Gastrocnemius medialis (tissue), 4 donors: ENCODE results near the gene MDM2.

ENCODE experiments used
- CTCF ChIP-seq, 5 experiments: fragments of 450-650 bp in 3 of 5; fragments of 200-600 bp in 2 of 5; sonication (generic) in 2 of 5; IDR thresholded peaks in 4 of 5; conservative IDR thresholded peaks in 1 of 5; 1 replicate in 4 of 5; 2 replicates in 1 of 5; pipeline ENCODE4 v1.5.1; 2016 to 2019; ENCODE audit warnings: antibody characterized with exemption in 5 of 5, mild to moderate bottlenecking in 3 of 5, moderate library complexity in 3 of 5
- POLR2A ChIP-seq, 2 donors: fragments of 450-650 bp; IDR thresholded peaks; one replicate each; pipeline ENCODE4 v1.6.1; 2017; ENCODE audit warnings: antibody characterized with exemption in 2 of 2, mild to moderate bottlenecking in 2 of 2, moderate library complexity in 2 of 2

DNA sequence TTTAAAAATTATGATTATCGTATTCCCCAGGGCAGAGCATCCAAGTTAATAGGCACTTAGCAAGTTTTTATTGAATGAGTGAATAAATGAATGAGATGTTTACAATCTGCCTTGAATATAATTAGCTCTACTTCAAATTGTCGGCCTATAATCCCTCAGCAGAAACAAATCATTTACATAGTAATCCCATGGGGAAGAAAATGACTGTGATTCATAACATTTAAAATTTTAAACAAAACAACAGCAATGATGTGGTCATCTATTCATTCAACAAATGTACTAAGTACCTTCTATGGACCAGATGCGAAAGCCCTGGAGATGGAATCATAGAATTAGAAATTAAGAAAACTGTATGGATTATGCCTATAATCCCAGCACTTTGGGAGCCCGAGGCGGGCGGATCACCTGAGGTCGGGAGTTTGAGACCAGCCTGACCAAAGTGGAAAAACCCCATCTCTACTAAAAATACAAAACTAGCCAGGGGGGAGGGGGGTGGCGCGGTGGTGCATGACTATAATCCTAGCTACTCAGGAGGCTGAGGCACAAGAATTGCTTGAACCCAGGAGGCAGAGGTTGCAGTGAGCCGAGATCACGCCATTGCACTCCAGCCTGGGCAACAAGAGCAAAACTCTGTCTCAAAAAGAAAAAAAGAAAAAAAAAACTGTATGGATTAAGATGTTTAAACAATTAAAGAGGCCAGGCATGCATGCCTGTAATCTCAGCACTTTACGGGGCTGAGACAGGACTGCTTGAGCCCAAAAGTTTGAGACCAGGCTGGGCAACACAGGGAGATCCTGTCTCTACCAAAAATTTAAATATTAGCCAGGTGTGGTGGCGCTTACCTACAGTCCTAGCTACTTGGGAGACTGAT lies 17.7 kb upstream of the MDM2 start:
- no peak for TF ChIP-seq CTCF (IDR thresholded peaks at IDR 0.05 in 4 of 5, conservative IDR thresholded peaks at IDR 0.05 in 1 of 5)
- TF ChIP-seq POLR2A (IDR thresholded peaks at IDR 0.05) = no peak
